SK-N-MC (cell line): ENCODE measurements around the gene ITGB4.

Source experiments
- DNase-seq: peaks from one replicate; pipeline ENCODE4 v3.0.0-alpha.2; 2011; ENCODE audit warnings: low read depth, low spot score
- H3K27ac ChIP-seq: fragments of 200-600 bp; sonication (generic); 2 replicates; pipeline ENCODE4 v1.5.1; 2016; ENCODE audit warnings: mixed run types
- H3K36me3 ChIP-seq: fragments of 200-600 bp; sonication (generic); 2 replicates; pipeline ENCODE4 v1.6.1; 2017; ENCODE audit warnings: antibody characterized with exemption, low read length, mixed read lengths; ENCODE audit not compliant: insufficient read depth
- H3K4me3 ChIP-seq: fragments of 200-600 bp; sonication (generic); 2 replicates; pipeline ENCODE4 v1.5.1; 2016
- H3K9ac ChIP-seq: fragments of 200-600 bp; sonication (generic); 2 replicates; pipeline ENCODE4 v1.8.0; 2017; ENCODE audit warnings: mixed run types, mixed read lengths; ENCODE audit not compliant: insufficient read length
- H3K9me3 ChIP-seq: fragments of 200-600 bp; sonication (generic); 2 replicates; pipeline ENCODE4 v1.6.1; 2017; ENCODE audit warnings: low read depth, mild to moderate bottlenecking, antibody characterized with exemption, low read length, moderate library complexity, mixed read lengths
- EZH2 ChIP-seq: fragments of 200-600 bp; sonication (generic); IDR thresholded peaks from one replicate; pipeline ENCODE4 v1.6.1; 2017; ENCODE audit warnings: antibody characterized with exemption
- FOXP2 ChIP-seq: optimal IDR thresholded peaks from 2 replicates; pipeline ENCODE3; 2011; ENCODE audit warnings: mild to moderate bottlenecking, moderate library complexity; ENCODE audit not compliant: insufficient read depth; ENCODE audit errors: extremely low read length, control extremely low read depth
- POLR2AphosphoS5 ChIP-seq: IDR thresholded peaks from 2 replicates; pipeline ENCODE4 v1.6.1; 2012; ENCODE audit warnings: mild to moderate bottlenecking, low read depth, low read length, borderline replicate concordance

Gene ITGB4

GRCh38 chr17:75693500-75694481, 27.5 kb upstream of the ITGB4 start:
- no peak overlapping the region; the same call in 1 of the 2 replicates for H3K4me3 ChIP-seq
- DNase-seq = no peak
- peak overlapping the region; percentile 49; the same call in 1 of the 2 replicates for H3K27ac ChIP-seq
- H3K9me3 ChIP-seq = no peaks in the 10 kb centered on the region
- H3K9ac ChIP-seq = no peak overlapping the region
- no peak for TF ChIP-seq POLR2AphosphoS5
- TF ChIP-seq FOXP2 = no peak
- no peak for TF ChIP-seq EZH2
- peaks cover 38% of the 10 kb centered on the region for H3K36me3 ChIP-seq

GRCh38 chr17:75694536-75694935, 26.7 kb upstream of the ITGB4 start:
- Histone ChIP-seq H3K9me3 (no peaks in the 10 kb centered on the region), H3K36me3 (peaks cover 41% of the 10 kb centered on the region), H3K9ac (no peak overlapping the region), H3K4me3 (no peak overlapping the region), H3K27ac (no peak overlapping the region)
- DNase-seq = no peak
- TF ChIP-seq FOXP2 (no peak), POLR2AphosphoS5 (no peak), EZH2 (no peak)

GRCh38 chr17:75695141-75695829, 26.0 kb upstream of the ITGB4 start:
- no peak overlapping the region for H3K9ac ChIP-seq
- no peak overlapping the region for H3K4me3 ChIP-seq
- no peak for DNase-seq
- TF ChIP-seq EZH2 (no peak), FOXP2 (no peak), POLR2AphosphoS5 (no peak)
- H3K36me3 ChIP-seq = peaks cover 49% of the 10 kb centered on the region
- no peak overlapping the region for H3K27ac ChIP-seq
- no peaks in the 10 kb centered on the region for H3K9me3 ChIP-seq

GRCh38 chr17:75695830-75696271, 25.4 kb upstream of the ITGB4 start:
- no peak overlapping the region for H3K4me3 ChIP-seq
- H3K9ac ChIP-seq = no peak overlapping the region
- H3K27ac ChIP-seq = no peak overlapping the region
- peaks cover 55% of the 10 kb centered on the region for H3K36me3 ChIP-seq
- DNase-seq = no peak
- no peaks in the 10 kb centered on the region for H3K9me3 ChIP-seq
- TF ChIP-seq POLR2AphosphoS5 = no peak

- Histone ChIP-seq H3K9ac (no peak overlapping the region), H3K4me3 (no peak overlapping the region), H3K36me3 (peaks cover 69% of the 10 kb centered on the region), H3K27ac (no peak overlapping the region), H3K9me3 (no peaks in the 10 kb centered on the region)
- no peak for DNase-seq
- TF ChIP-seq POLR2AphosphoS5 (no peak), FOXP2 (no peak), EZH2 (no peak)
Observed at GRCh38 chr17:75697651-75698291, 23.5 kb upstream of the ITGB4 start.

- Histone ChIP-seq H3K4me3 (no peak overlapping the region), H3K9me3 (no peaks in the 10 kb centered on the region), H3K27ac (no peak overlapping the region), H3K9ac (no peak overlapping the region), H3K36me3 (peaks cover 78% of the 10 kb centered on the region)
- no peak for DNase-seq
- TF ChIP-seq EZH2 = no peak
- no peak for TF ChIP-seq POLR2AphosphoS5
Observed at GRCh38 chr17:75698659-75699058, 22.6 kb upstream of the ITGB4 start.

GRCh38 chr17:75701288-75701687, 20.0 kb upstream of the ITGB4 start:
- no peak overlapping the region for H3K4me3 ChIP-seq
- peaks cover 74% of the 10 kb centered on the region for H3K36me3 ChIP-seq
- TF ChIP-seq FOXP2 (no peak), POLR2AphosphoS5 (no peak), EZH2 (no peak)

GRCh38 chr17:75703191-75703590, 18.1 kb upstream of the ITGB4 start:
- DNase-seq = no peak
- TF ChIP-seq FOXP2 (no peak), EZH2 (no peak), POLR2AphosphoS5 (no peak)
- H3K4me3 ChIP-seq = no peak overlapping the region
- H3K9me3 ChIP-seq = no peaks in the 10 kb centered on the region
- H3K36me3 ChIP-seq = peaks cover 67% of the 10 kb centered on the region
- H3K27ac ChIP-seq = no peak overlapping the region
- H3K9ac ChIP-seq = no peak overlapping the region

More at GRCh38 chr17:75701288-75701687, 20.0 kb upstream of the ITGB4 start:
- H3K9me3 ChIP-seq = no peaks in the 10 kb centered on the region
- H3K27ac ChIP-seq = no peak overlapping the region
- H3K9ac ChIP-seq = no peak overlapping the region
- DNase-seq = no peak
